GM18873 (cell line): Measurements from ENCODE around the gene IL17B.

Experiments
- ATAC-seq: cut with Tn5 transposase; IDR thresholded peaks from one replicate; pipeline ENCODE4 v1.9.1; 2021; ENCODE audit warnings: mild to moderate bottlenecking, moderate library complexity, moderate number of reproducible peaks; ENCODE audit not compliant: unreplicated experiment, low FRiP score

IL17B gene

DNA sequence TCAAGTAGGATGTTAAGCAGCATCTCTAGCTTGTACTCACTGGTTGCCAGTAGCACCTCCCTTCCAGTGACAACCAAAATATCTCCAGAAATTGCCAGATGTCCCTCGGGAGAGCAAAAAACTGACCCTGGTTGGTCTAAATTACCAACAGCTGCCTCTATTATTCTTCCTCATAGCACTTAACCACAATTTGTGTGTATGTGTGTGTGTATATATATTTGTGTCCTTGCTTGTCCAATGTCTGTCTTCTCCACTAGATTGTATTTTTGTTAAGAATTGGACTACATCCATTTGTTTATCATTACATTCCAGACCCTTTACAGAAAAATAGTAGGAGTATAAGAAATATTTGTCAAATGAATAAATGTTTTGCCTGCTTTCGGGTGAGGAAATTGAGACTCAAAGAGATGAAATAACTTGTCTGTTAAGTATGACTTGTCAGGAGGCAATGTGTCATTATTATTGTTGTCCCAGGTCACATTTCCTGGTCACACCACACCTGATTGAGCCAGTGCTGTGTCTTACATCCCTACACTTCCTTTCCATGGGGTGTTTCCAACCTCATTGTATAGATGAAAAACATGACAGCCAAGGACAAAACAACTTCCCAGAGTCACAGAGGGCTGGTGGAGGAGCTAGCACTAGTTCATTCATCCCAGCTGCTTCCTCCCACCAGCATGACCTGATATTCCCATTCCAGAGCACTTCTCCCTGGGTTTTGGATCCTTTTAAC, 45.2 kb downstream of the IL17B start:
- ATAC-seq = no peak

DNA sequence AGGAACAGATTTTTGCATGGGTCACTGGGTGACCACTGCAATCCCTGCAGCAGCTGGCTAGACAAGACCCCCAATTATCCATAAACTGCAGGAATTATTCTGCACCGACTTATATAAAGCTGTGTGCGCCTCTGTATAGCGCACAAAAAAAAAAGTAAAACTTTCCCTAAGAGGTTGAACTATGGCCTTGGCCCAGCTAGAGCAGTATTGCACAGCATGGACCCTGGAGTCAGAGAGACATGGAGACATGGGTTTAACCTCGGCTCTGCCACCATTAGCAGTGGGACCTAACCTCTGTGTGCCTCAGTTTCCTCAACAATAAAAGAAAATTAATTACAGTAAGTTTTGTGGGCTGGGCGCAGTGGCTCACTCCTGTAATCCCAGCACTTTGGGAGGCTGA, 50.9 kb downstream of the IL17B start:
- no peak for ATAC-seq

DNA sequence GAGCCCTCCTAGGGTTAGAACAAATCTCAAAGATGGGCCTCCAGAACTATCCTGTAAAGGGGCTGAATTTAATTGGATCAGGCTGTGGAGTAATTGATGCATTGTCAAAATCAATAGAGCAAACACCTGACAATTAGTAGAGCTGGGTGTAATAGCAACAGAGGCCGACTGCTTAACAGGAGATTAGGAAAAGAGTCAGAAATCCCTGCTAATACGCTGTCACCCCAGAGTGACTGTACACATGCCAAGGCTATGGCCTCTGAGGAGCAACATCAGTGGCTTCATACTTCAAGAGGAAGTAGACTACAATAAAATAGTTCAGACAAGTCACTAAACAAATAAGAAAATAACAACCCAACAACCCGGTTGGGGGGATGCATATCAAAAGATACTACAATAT, 52.5 kb downstream of the IL17B start:
- ATAC-seq = no peak

DNA sequence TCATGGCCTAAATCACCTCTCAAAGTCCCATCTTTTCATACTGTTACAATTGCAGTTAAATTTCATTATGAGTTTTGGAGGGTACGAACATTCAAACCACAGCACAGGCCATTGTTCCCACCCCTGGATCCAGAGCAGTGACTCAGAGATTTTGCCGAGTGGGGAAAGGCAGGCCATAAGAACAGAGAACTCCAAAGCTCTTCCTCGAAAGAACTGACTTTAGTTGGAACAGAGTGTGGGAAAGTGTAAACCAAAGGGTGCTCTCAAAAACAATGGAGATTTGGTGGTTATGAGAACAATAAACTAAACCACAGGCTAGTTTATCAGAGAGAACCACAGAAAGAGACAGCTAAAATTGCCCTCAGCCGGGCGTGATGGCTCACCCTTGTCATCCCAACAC, 53.2 kb downstream of the IL17B start:
- ATAC-seq = no peak

DNA sequence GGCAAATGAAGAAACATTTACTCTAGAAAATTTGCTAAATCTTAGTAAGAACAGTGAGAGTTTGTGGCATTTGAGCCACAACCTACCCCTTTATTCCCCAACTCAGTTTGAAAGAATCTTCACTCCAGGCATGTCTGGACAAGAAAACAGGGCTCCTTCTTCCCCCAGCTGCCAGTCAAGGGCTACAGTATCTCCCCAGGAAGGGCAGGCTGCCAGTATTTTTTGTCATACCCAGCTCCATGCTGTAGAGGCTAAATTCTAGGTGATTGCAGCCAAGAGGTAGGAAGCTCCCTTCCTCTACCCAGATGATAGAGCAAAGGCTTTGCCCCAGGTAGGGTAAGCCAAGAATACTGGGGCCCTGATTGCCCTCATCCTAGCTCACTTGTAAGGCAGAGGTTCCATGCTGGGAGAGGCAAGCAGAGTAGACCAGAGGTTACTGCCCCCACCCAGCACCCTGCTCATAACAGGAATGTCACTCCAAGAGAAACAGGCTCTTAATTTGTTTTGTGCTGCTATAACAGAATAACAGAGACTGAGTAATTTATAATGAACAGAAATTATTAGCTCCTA, 53.8 kb downstream of the IL17B start:
- ATAC-seq = no peak

DNA sequence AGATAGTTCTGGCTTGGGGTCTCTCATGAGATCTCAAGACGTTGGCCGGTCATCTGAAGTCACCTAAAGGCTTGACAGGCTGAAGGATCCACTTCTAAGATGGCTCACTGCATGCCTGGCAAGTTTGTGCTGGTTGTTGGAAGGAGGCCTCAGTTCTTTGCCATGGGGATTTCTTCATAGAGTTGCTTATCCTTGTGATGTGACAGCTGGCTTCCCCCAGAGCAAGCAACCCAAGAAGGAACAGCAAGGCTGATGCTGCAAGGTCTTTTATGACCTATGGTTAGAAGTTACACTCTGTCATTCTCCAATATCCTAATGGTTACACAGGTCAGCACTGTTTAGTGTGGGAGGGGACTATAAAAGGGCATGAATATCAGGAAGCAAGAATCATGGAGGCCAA, 54.5 kb downstream of the IL17B start:
- ATAC-seq = no peak
